ENCODE data around the gene TCFL5. TPM values are rescaled to one million over a fixed set of nuclear protein-coding genes. Genes with fewer than 3 reads are reported as not detected.
A peak's percentile ranks its signal among the peaks of the same experiment; 100 is the strongest.

Gene TCFL5
- total RNA-seq, 4 donors from 2014 or later: 12.1 to 13.9 (median 13.1) TPM

DNA sequence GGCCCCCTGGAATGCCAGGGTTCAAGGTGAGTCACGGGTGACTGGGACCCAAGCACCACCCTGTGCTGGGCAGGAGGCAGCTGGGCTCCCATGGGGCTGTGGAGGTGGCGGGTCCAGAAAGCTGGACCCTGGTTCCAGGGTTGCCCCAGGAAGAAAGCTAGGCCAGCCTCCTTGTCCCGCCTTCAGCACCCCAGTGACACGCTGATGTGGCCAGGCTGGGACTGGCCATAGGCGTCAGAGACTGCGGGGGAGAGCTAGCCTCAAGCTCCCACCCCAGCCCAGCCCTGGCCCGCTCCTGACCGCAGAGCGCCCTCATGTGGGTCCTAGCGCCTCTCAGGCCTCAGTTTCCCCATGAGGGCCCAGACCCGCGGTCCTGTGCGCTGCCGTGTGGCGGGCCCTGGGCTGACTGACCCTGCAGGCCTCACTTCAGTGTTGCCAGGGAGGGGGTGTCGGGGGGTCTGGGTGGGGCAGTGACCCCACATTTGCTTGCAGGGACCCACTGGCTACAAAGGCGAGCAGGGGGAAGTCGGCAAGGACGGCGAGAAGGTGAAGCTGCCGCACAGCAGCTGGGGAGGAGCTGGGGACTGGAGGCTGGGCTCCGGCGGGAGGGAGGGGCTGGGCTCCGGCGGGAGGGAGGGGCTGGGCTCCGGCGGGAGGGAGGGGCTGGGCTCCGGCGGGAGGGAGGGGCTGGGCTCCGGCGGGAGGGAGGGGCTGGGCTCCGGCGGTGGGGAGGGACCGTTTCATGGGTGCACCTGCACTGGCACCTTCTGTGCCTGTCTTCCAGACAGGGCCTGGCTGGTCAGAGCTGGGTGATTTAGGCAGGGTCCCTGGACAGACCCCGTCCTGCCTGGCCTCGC is 36.9 kb downstream of the TCFL5 start:
- DNase-seq (ENCODE audit: low spot score in 2 of 2): peak in 1 of 2 donors; percentile 94

GRCh38 chr20:62823688-62824475 is 37.7 kb downstream of the TCFL5 start:
- WGBS, 2 donors: 75 to 84% methylated on average over 14 of the region's 38 CpGs
- no peak for DNase-seq (ENCODE audit: low spot score in 2 of 2)
- H3K4me3 ChIP-seq (ENCODE audit: low read depth, poor library complexity, severe bottlenecking): no peak overlapping the region

More for the DNA sequence above, 36.9 kb downstream of the TCFL5 start:
- WGBS, 2 donors: 19 to 42% methylated on average over 9 to 27 of the region's 36 CpGs
- no peak overlapping the region for H3K4me3 ChIP-seq (ENCODE audit: low read depth, poor library complexity, severe bottlenecking)
- no peak for TF ChIP-seq POLR2A (IDR thresholded peaks at IDR 0.05)
- TF ChIP-seq, protein P1, sequence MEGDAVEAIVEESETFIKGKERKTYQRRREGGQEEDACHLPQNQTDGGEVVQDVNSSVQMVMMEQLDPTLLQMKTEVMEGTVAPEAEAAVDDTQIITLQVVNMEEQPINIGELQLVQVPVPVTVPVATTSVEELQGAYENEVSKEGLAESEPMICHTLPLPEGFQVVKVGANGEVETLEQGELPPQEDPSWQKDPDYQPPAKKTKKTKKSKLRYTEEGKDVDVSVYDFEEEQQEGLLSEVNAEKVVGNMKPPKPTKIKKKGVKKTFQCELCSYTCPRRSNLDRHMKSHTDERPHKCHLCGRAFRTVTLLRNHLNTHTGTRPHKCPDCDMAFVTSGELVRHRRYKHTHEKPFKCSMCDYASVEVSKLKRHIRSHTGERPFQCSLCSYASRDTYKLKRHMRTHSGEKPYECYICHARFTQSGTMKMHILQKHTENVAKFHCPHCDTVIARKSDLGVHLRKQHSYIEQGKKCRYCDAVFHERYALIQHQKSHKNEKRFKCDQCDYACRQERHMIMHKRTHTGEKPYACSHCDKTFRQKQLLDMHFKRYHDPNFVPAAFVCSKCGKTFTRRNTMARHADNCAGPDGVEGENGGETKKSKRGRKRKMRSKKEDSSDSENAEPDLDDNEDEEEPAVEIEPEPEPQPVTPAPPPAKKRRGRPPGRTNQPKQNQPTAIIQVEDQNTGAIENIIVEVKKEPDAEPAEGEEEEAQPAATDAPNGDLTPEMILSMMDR (IDR thresholded peaks at IDR 0.05): no peak
- intact Hi-C loops (cut with DNase I; ENCODE audit: low total_unique reads): loop anchor here (10.0 kb wide), 1 partner anchor 190 kb away; no protein-coding TSS in a partner anchor

DNA sequence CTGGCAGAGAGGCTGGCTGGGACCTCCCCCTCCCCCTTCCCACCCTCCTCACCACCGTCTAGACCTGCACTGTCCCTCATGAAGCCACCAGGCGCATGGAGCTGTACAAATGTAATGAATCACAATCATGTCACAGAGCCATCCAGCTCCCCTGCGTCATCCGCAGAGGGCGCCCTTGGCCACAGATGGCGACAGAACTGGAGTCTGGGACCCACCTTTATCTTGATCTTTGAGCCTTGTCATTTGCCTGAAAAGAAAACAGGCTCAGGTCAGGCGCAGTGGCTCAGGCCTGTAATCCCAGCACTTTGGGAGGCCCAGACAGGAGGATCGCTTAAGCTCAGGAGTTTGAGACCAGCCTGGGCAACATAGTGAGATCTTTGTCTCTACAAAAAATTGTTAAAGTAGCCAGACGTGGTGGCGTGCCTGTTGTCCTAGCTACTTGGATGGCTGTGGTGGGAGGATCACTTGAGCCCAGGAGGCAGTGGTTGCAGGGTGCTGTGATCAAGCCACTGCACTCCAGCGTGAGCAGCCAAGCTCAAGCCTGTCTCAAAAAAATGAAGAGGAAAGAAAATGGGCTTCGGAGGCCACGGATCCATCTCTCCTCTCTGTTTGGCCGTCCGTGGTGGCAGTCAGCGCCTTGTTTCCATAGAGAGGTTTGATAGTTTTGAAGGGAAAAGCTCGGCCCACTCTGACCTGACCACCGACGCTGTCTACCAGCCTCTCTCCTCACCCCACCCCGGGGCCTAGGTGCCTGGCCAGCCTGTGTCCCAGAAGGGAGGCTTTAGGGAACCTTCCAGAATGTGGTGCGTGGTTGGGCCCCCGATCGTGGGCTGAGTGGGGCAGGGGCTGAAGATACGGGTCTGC is 38.6 kb downstream of the TCFL5 start:
- intact Hi-C loops (cut with DNase I; ENCODE audit: low total_unique reads): loop anchor here (10.0 kb wide), 1 partner anchor 192 kb away; no protein-coding TSS in a partner anchor
- TF ChIP-seq, protein P1 (IDR thresholded peaks at IDR 0.05): peak in 1 of 3 donors; percentile 39
- no peak for TF ChIP-seq POLR2A (IDR thresholded peaks at IDR 0.05)
- WGBS, 2 donors: 86 to 90% methylated on average over 21 to 24 of the region's 24 CpGs
- H3K4me3 ChIP-seq (ENCODE audit: low read depth, poor library complexity, severe bottlenecking): no peak overlapping the region
- no peak for DNase-seq (ENCODE audit: low spot score in 2 of 2)

More at GRCh38 chr20:62823688-62824475, 37.7 kb downstream of the TCFL5 start:
- intact Hi-C loops (cut with DNase I; ENCODE audit: low total_unique reads): loop anchor here (10.0 kb wide), 1 partner anchor 191 kb away; no protein-coding TSS in a partner anchor
- TF ChIP-seq POLR2A (IDR thresholded peaks at IDR 0.05): no peak
- TF ChIP-seq, protein P1 (IDR thresholded peaks at IDR 0.05): no peak

GRCh38 chr20:62822239-62822787 is 39.3 kb downstream of the TCFL5 start:
- TF ChIP-seq POLR2A (IDR thresholded peaks at IDR 0.05): no peak
- TF ChIP-seq, protein P1 (IDR thresholded peaks at IDR 0.05): no peak
- intact Hi-C loops (cut with DNase I; ENCODE audit: low total_unique reads): loop anchor here (10.0 kb wide), 1 partner anchor 192 kb away; no protein-coding TSS in a partner anchor
- WGBS, 2 donors: 80 to 90% methylated on average over 6 of the region's 7 CpGs
- H3K4me3 ChIP-seq (ENCODE audit: low read depth, poor library complexity, severe bottlenecking): no peak overlapping the region
- DNase-seq (ENCODE audit: low spot score in 2 of 2): no peak

Data from lower leg skin (tissue), 4 donors.